SK-N-SH (cell line): Measurements from ENCODE around the gene TTC7B. TPM values are rescaled to one million over a fixed set of nuclear protein-coding genes. Genes with fewer than 3 reads are reported as not detected.
A peak's percentile ranks its signal among the peaks of the same experiment; 100 is the strongest.

Experiments used
- CTCF ChIA-PET: fragments of 300-600, 350-600 bp; formaldehyde crosslinking; extraction: SDS; loops from one replicate; lab custom pipeline; 2021; lab: Yijun Ruan, JAX
- POLR2A ChIA-PET: fragments of 350-600 bp; sonication (Branson Sonifier 250); formaldehyde crosslinking; extraction: SDS; loops from one replicate; lab custom pipeline; 2020; ENCODE audit warnings: antibody characterized with exemption, inconsistent platforms; lab: Yijun Ruan, JAX
- DNase-seq: peaks from one replicate; pipeline ENCODE4 v3.0.0; 2012
- H2AFZ ChIP-seq: fragments of 200-600 bp; sonication (generic); 2 replicates; pipeline ENCODE4 v1.8.1; 2016; ENCODE audit warnings: antibody characterized with exemption, mild to moderate bottlenecking, low read depth
- H3F3A ChIP-seq: fragments of 200-600 bp; sonication (generic); replicated peaks from 2 replicates; pipeline ENCODE3; 2016; ENCODE audit warnings: antibody characterized with exemption, mild to moderate bottlenecking; ENCODE audit not compliant: insufficient read depth
- H3K27ac ChIP-seq, 2 experiments: fragments of 200-500 bp in 1 of 2; fragments of 200-600 bp in 1 of 2; sonication (Bioruptor generic) in 1 of 2; sonication (generic), shearing (Covaris generic) in 1 of 2; 2 replicates each; pipeline versions ENCODE4 v1.5.1 to v1.6.1; 2014 to 2016; ENCODE audit warnings: low read depth in 2 of 2, inconsistent platforms in 1 of 2, low read length in 1 of 2, mild to moderate bottlenecking in 1 of 2, mixed read lengths in 1 of 2
- H3K27me3 ChIP-seq: fragments of 200-600 bp; sonication (generic), shearing (Covaris generic); 2 replicates; pipeline ENCODE4 v1.6.1; 2016; ENCODE audit warnings: mixed run types; ENCODE audit not compliant: insufficient read depth
- H3K36me3 ChIP-seq, 2 experiments: fragments of 200-500 bp in 1 of 2; fragments of 200-600 bp in 1 of 2; sonication (Bioruptor generic) in 1 of 2; sonication (generic) in 1 of 2; replicated peaks in 1 of 2; 2 replicates each; pipeline versions ENCODE3 to v1.5.1; 2014 to 2016; ENCODE audit warnings: low read length in 1 of 2, mild to moderate bottlenecking in 1 of 2; ENCODE audit not compliant: insufficient read depth in 2 of 2, control insufficient read depth in 1 of 2
- H3K4me1 ChIP-seq, 2 experiments: fragments of 200-500 bp in 1 of 2; fragments of 200-600 bp in 1 of 2; sonication (Bioruptor generic) in 1 of 2; sonication (generic), shearing (Covaris generic) in 1 of 2; 2 replicates each; pipeline versions ENCODE4 v1.5.1 to v1.6.1; 2014 to 2016; ENCODE audit warnings: low read depth in 1 of 2, low read length in 1 of 2, mixed run types in 1 of 2; ENCODE audit not compliant: insufficient read depth in 2 of 2, control insufficient read depth in 1 of 2
- H3K4me2 ChIP-seq: fragments of 200-600 bp; sonication (generic), shearing (Covaris generic); 2 replicates; pipeline ENCODE4 v1.6.1; 2017; ENCODE audit warnings: mixed run types
- H3K4me3 ChIP-seq, 2 experiments: fragments of 200-500 bp in 1 of 2; fragments of 200-600 bp in 1 of 2; sonication (Bioruptor generic) in 1 of 2; sonication (generic), shearing (Covaris generic) in 1 of 2; 2 replicates each; pipeline versions ENCODE4 v1.5.1 to v1.8.1; 2014 to 2016; ENCODE audit warnings: low read depth in 2 of 2, inconsistent platforms in 1 of 2, low read length in 1 of 2, mild to moderate bottlenecking in 1 of 2, mixed read lengths in 1 of 2, moderate library complexity in 1 of 2
- H3K79me2 ChIP-seq: fragments of 200-600 bp; sonication (generic); 2 replicates; pipeline ENCODE4 v1.8.1; 2017; ENCODE audit warnings: mild to moderate bottlenecking; ENCODE audit not compliant: insufficient read depth
- H3K9ac ChIP-seq: fragments of 200-600 bp; sonication (generic); 2 replicates; pipeline ENCODE4 v1.6.1; 2017; ENCODE audit warnings: mixed run types
- H3K9me2 ChIP-seq: fragments of 200-600 bp; sonication (generic); 2 replicates; pipeline ENCODE4 v1.6.1; 2017; ENCODE audit warnings: mixed run types
- H3K9me3 ChIP-seq: fragments of 200-600 bp; sonication (generic); 2 replicates; pipeline ENCODE4 v1.6.1; 2017; ENCODE audit warnings: mixed run types, mild to moderate bottlenecking, moderate library complexity
- H4K20me1 ChIP-seq: fragments of 200-600 bp; sonication (generic); 2 replicates; pipeline ENCODE4 v1.6.1; 2017; ENCODE audit warnings: mild to moderate bottlenecking, mixed run types; ENCODE audit not compliant: insufficient read depth
- ELF1 ChIP-seq: IDR thresholded peaks from 2 replicates; pipeline ENCODE4 v1.4.0; 2012
- EZH2phosphoT487 ChIP-seq: fragments of 200-600 bp; sonication (generic); IDR thresholded peaks from 2 replicates; pipeline ENCODE4 v1.6.1; 2017; ENCODE audit warnings: low read depth, mixed run types, mild to moderate bottlenecking, antibody characterized with exemption, moderate library complexity, borderline replicate concordance
- FOSL2 ChIP-seq: IDR thresholded peaks from 2 replicates; pipeline ENCODE4 v1.4.0; 2012; ENCODE audit warnings: low read depth, mild to moderate bottlenecking, moderate library complexity, borderline replicate concordance
- FOXJ3 ChIP-seq: sonication (generic); formaldehyde crosslinking; IDR thresholded peaks from 2 replicates; pipeline ENCODE4 v1.5.1; 2020; ENCODE audit warnings: mild to moderate bottlenecking, missing genetic modification reagents
- GATA2 ChIP-seq: sonication (generic); formaldehyde crosslinking; IDR thresholded peaks from 2 replicates; pipeline ENCODE4 v1.5.0; 2020; ENCODE audit warnings: mild to moderate bottlenecking, missing genetic modification reagents
- JUND ChIP-seq: IDR thresholded peaks from 2 replicates; pipeline ENCODE4 v1.4.0; 2012
- MXI1 ChIP-seq: IDR thresholded peaks from 2 replicates; pipeline ENCODE4 v1.6.1; 2012; ENCODE audit warnings: mild to moderate bottlenecking, low read depth, low read length, improper control_type of control experiment
- PBX3 ChIP-seq: IDR thresholded peaks from 2 replicates; pipeline ENCODE4; 2012
- POLR2AphosphoS5 ChIP-seq: IDR thresholded peaks from 2 replicates; pipeline ENCODE4 v1.6.1; 2012; ENCODE audit warnings: low read depth, low read length
- RAD21 ChIP-seq: IDR thresholded peaks from 2 replicates; pipeline ENCODE4 v1.6.1; 2012; ENCODE audit warnings: mild to moderate bottlenecking, low read length
- REST ChIP-seq: IDR thresholded peaks from 2 replicates; pipeline ENCODE4 v1.6.1; 2012; ENCODE audit warnings: mild to moderate bottlenecking, low read depth, low read length, moderate library complexity
- RFX5 ChIP-seq: IDR thresholded peaks from 2 replicates; pipeline ENCODE4 v1.6.1; 2012; ENCODE audit warnings: mild to moderate bottlenecking, improper control_type of control experiment, low read length
- TCF12 ChIP-seq: IDR thresholded peaks from 2 replicates; pipeline ENCODE4 v1.4.0; 2012
- TEAD4 ChIP-seq: IDR thresholded peaks from 2 replicates; pipeline ENCODE4 v1.4.0; 2012; ENCODE audit warnings: mild to moderate bottlenecking, borderline replicate concordance; ENCODE audit not compliant: insufficient read depth
- WGBS: methylation state at CpG from one replicate; pipeline ENCODE4 v1.1.6; 2017; ENCODE audit warnings: low lambda C conversion rate; 5-methylcytosine and 5-hydroxymethylcytosine counted together
- polyA plus RNA-seq, 3 experiments: library from polyadenylated mRNA; depleted of rRNA; stranded (reverse); fragments of >200 nt; gene quantifications; 2 replicates each; pipeline ENCODE4 v1.2.3, GENCODE V29; 2012
- TF ChIP-seq, protein P1 (sequence below): IDR thresholded peaks from 2 replicates; pipeline ENCODE4 v1.4.0; 2012; ENCODE audit warnings: low read depth

The TTC7B gene
- polyA plus RNA-seq, 1 of the 3 experiments (the other 2 are of a cell fraction), result 43.1 TPM

DNA sequence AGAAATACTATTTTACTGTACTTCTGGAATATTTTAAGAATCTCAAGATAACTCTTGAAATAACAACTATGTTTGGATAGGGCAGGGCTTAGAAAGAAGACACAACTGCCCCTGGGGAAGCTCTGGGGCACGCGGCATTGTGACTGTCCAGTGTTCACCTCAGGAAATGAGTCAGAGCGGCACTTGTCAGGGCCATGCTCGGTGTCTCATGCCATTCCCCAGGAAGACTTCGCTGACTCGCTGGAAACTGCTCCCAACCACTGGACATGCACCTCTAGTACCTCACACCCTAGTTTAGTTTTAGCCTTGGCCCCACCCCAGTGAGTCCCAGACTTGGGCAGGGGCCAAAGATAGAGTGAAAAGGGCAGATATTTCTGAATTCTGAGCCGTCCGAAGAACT is 192.0 kb downstream of the TTC7B start:
- H3F3A ChIP-seq, result peaks cover 6% of the 10 kb centered on the region
- H3K36me3 ChIP-seq, result no peaks in the 10 kb centered on the region
- POLR2A ChIA-PET, result no interaction called here
- peak overlapping the region; percentile 14 to 30; a peak in 1 of 4 replicates for H3K27ac ChIP-seq
- H3K9ac ChIP-seq, result no peak overlapping the region
- H3K79me2 ChIP-seq, result no peaks in the 10 kb centered on the region
- H2AFZ ChIP-seq, result no peak overlapping the region
- no peaks in the 10 kb centered on the region for H3K9me2 ChIP-seq
- TF ChIP-seq POLR2AphosphoS5 (no peak), TCF12 (peak; percentile 51; the same call in 1 of the 2 replicates), FOSL2 (peak; percentile 63; the same call in 1 of the 2 replicates)
- TF ChIP-seq, protein P1, sequence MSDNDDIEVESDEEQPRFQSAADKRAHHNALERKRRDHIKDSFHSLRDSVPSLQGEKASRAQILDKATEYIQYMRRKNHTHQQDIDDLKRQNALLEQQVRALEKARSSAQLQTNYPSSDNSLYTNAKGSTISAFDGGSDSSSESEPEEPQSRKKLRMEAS, result peak; percentile 63
- H3K9me3 ChIP-seq, result no peaks in the 10 kb centered on the region
- 48% methylated on average over 6 of the region's 8 CpGs for WGBS
- H3K4me3 ChIP-seq, result no peak overlapping the region
- H3K4me2 ChIP-seq, result peak overlapping the region; percentile 41; the same call in 1 of the 2 replicates
- no peaks in the 10 kb centered on the region for H3K27me3 ChIP-seq
- peaks cover 7 to 19% of the 10 kb centered on the region in 2 experiments for H3K4me1 ChIP-seq
- CTCF ChIA-PET, result no interaction called here
- DNase-seq, result no peak
- no peaks in the 10 kb centered on the region for H4K20me1 ChIP-seq

DNA sequence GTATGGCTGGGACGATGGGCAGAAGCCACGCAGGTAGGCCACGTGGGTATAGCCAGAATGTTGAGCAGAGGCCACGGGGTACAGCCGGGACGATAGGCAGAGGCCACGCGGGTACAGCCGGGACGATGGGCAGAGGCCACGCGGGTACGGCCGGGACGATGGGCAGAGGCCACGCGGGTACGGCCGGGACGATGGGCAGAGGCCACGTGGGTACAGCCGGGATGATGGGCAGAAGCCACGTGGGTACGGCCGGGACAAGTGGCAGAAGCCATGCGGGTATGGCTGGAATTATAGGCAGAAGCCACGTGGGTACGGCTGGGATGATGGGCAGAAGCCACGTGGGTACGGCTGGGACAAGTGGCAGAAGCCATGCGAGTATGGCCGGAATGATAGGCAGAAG is 195.0 kb downstream of the TTC7B start:
- no peak for DNase-seq
- POLR2A ChIA-PET, result no interaction called here
- Histone ChIP-seq H3F3A (peaks cover 6% of the 10 kb centered on the region), H3K36me3 (no peaks in the 10 kb centered on the region), H3K79me2 (no peaks in the 10 kb centered on the region), H3K9ac (no peak overlapping the region), H3K27me3 (no peaks in the 10 kb centered on the region), H4K20me1 (no peaks in the 10 kb centered on the region), H3K9me2 (no peaks in the 10 kb centered on the region), H3K4me3 (no peak overlapping the region), H2AFZ (no peak overlapping the region), H3K9me3 (no peaks in the 10 kb centered on the region), H3K27ac (no peak overlapping the region), H3K4me2 (no peak overlapping the region), H3K4me1 (peaks cover 7 to 16% of the 10 kb centered on the region in 2 experiments)
- 94% methylated on average over 32 of the region's 32 CpGs for WGBS
- CTCF ChIA-PET, result interaction anchor here (0.6 kb wide), 1 partner anchor 82 kb away, joined by 3 read pairs; no protein-coding TSS in a partner anchor
- no peak for TF ChIP-seq RAD21

- H3K4me3 ChIP-seq, result no peak overlapping the region
- no peaks in the 10 kb centered on the region for H3K79me2 ChIP-seq
- H3K9me3 ChIP-seq, result no peaks in the 10 kb centered on the region
- no peaks in the 10 kb centered on the region for H3K27me3 ChIP-seq
- peaks cover 6% of the 10 kb centered on the region for H3F3A ChIP-seq
- ChIA-PET CTCF (interaction anchor here (1.1 kb wide), 1 partner anchor 221 kb away, joined by 4 read pairs; no protein-coding TSS in a partner anchor), POLR2A (no interaction called here)
- 91% methylated on average over 7 of the region's 7 CpGs for WGBS
- no peaks in the 10 kb centered on the region for H3K36me3 ChIP-seq
- H3K27ac ChIP-seq, result no peak overlapping the region
- no peaks in the 10 kb centered on the region for H4K20me1 ChIP-seq
- H3K4me2 ChIP-seq, result no peak overlapping the region
- peaks cover 7 to 22% of the 10 kb centered on the region in 2 experiments for H3K4me1 ChIP-seq
- no peak overlapping the region for H2AFZ ChIP-seq
- no peaks in the 10 kb centered on the region for H3K9me2 ChIP-seq
- H3K9ac ChIP-seq, result no peak overlapping the region
- no peak for DNase-seq
- no peak for TF ChIP-seq EZH2phosphoT487
- no peak for TF ChIP-seq GATA2 (CRISPR knock-in tag)
- TF ChIP-seq, protein P1, result no peak
- TF ChIP-seq PBX3, result no peak
- no peak for TF ChIP-seq ELF1
- TF ChIP-seq REST, result no peak
- TF ChIP-seq TEAD4, result no peak
- TF ChIP-seq RFX5, result no peak
- TF ChIP-seq JUND, result no peak
- TF ChIP-seq FOXJ3 (CRISPR knock-in tag), result no peak
- TF ChIP-seq MXI1, result no peak
Measured at GRCh38 chr14:90620568-90621077, 195.6 kb downstream of the TTC7B start.
